ENCODE results near the gene NOS1AP.

The NOS1AP gene

DNA sequence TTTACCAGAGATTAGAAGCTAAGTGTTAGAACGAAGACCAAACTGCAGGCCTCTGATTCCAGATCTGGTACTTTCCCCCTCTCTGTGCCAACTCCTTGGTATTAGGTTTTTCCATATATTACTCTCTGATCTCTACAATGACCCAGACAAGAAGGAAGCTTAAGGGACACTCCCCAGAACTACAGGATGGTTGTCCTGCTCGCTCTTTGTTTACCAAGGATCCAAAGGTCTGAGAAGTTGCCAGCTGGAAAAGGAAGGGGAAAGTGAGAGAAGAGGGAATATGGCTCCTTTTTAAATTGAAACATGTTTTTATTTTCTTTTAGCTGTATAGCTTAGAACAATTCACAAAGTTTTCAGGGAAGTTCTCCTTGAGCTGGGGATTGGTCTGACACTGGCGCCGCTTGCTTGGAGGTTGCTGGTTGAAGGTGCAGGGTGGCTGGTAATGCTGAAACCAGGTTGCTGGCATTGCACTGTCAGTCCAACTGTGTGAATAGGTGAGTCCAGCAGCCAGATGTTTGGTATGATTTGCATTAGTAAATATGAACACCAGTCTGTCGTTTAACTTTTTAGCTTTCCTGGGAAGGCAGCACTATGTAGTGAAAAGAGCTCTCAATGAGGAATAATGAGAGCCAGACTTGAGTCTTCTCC is 89.3 kb downstream of the NOS1AP start:
- H2BK5ac ChIP-seq (ENCODE audit: low read length): no peak overlapping the region
- no peak overlapping the region for H4K8ac ChIP-seq (ENCODE audit: low read depth, low read length)
- H3K27ac ChIP-seq (ENCODE audit: low read depth, low read length): no peak overlapping the region
- H3K4me2 ChIP-seq (ENCODE audit: low read length): no peak overlapping the region
- no peaks in the 10 kb centered on the region for H3K36me3 ChIP-seq (ENCODE audit: control insufficient read depth, insufficient read depth, low read length)
- peaks cover 4% of the 10 kb centered on the region for H3K79me1 ChIP-seq (ENCODE audit: low read length)
- H3K4ac ChIP-seq (ENCODE audit: low read depth, low read length): no peak overlapping the region
- no peak overlapping the region for H4K5ac ChIP-seq (ENCODE audit: low read length)
- H3K23ac ChIP-seq (ENCODE audit: low read length): no peak overlapping the region
- no peak overlapping the region for H3K9ac ChIP-seq (ENCODE audit: low read length)
- no peak for DNase-seq
- H3K4me3 ChIP-seq (ENCODE audit: low read length): no peak overlapping the region
- H3K18ac ChIP-seq (ENCODE audit: low read length): no peak overlapping the region
- H2AK5ac ChIP-seq (ENCODE audit: low read length): no peak overlapping the region
- no CpG with 5 or more reads among the region's 5 CpGs for WGBS (ENCODE audit: extremely low coverage, insufficient coverage, low lambda C conversion rate)
- no peak overlapping the region for H2BK120ac ChIP-seq (ENCODE audit: low read depth, low read length)
- no peaks in the 10 kb centered on the region for H3K27me3 ChIP-seq (ENCODE audit: insufficient read depth, low read length, poor library complexity)
- H3K79me2 ChIP-seq (ENCODE audit: control insufficient read depth, insufficient read depth, low read length): no peaks in the 10 kb centered on the region
- H3K56ac ChIP-seq (ENCODE audit: low read length): no peak overlapping the region
- H2BK15ac ChIP-seq (replicated peaks; ENCODE audit: low read depth): no peak overlapping the region
- H3K4me1 ChIP-seq (ENCODE audit: control insufficient read depth, low read depth, low read length): no peaks in the 10 kb centered on the region

DNA sequence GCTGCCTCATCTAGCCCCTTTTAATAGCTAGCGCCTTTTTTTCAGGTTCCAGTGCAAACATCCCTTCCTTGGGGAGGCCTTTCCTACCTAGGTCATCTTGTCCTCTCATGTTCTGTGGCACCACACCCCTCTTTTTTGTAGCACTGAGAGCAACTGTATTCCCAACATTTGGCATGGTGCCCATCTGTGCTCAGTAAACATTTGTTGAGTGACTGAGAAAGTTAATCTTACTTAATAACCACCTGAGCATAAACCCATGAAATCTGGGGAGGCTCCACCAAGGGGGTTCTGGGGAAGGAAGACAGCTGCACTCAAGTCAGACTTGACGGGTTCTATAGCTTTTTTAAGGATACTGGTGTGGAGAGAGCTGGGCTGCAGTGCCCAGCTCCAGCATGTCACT is 90.0 kb downstream of the NOS1AP start:
- H3K4me3 ChIP-seq (ENCODE audit: low read length): no peak overlapping the region
- no peak overlapping the region for H3K23ac ChIP-seq (ENCODE audit: low read length)
- H3K4me1 ChIP-seq (ENCODE audit: control insufficient read depth, low read depth, low read length): no peaks in the 10 kb centered on the region
- no peak for DNase-seq
- H3K79me2 ChIP-seq (ENCODE audit: control insufficient read depth, insufficient read depth, low read length): no peaks in the 10 kb centered on the region
- H2AK5ac ChIP-seq (ENCODE audit: low read length): no peak overlapping the region
- no peaks in the 10 kb centered on the region for H3K27me3 ChIP-seq (ENCODE audit: insufficient read depth, low read length, poor library complexity)
- no peaks in the 10 kb centered on the region for H3K36me3 ChIP-seq (ENCODE audit: control insufficient read depth, insufficient read depth, low read length)
- no peak overlapping the region for H2BK120ac ChIP-seq (ENCODE audit: low read depth, low read length)
- no peak overlapping the region for H4K8ac ChIP-seq (ENCODE audit: low read depth, low read length)
- peaks cover 7% of the 10 kb centered on the region for H3K79me1 ChIP-seq (ENCODE audit: low read length)
- H4K5ac ChIP-seq (ENCODE audit: low read length): no peak overlapping the region
- no peak overlapping the region for H2BK15ac ChIP-seq (replicated peaks; ENCODE audit: low read depth)
- no peak overlapping the region for H3K4me2 ChIP-seq (ENCODE audit: low read length)
- H3K9ac ChIP-seq (ENCODE audit: low read length): no peak overlapping the region
- H3K4ac ChIP-seq (ENCODE audit: low read depth, low read length): no peak overlapping the region
- H3K27ac ChIP-seq (ENCODE audit: low read depth, low read length): no peak overlapping the region
- H2BK5ac ChIP-seq (ENCODE audit: low read length): no peak overlapping the region
- H3K56ac ChIP-seq (ENCODE audit: low read length): no peak overlapping the region
- no peak overlapping the region for H3K18ac ChIP-seq (ENCODE audit: low read length)
- WGBS (ENCODE audit: extremely low coverage, insufficient coverage, low lambda C conversion rate): no CpG with 5 or more reads among the region's 2 CpGs

DNA sequence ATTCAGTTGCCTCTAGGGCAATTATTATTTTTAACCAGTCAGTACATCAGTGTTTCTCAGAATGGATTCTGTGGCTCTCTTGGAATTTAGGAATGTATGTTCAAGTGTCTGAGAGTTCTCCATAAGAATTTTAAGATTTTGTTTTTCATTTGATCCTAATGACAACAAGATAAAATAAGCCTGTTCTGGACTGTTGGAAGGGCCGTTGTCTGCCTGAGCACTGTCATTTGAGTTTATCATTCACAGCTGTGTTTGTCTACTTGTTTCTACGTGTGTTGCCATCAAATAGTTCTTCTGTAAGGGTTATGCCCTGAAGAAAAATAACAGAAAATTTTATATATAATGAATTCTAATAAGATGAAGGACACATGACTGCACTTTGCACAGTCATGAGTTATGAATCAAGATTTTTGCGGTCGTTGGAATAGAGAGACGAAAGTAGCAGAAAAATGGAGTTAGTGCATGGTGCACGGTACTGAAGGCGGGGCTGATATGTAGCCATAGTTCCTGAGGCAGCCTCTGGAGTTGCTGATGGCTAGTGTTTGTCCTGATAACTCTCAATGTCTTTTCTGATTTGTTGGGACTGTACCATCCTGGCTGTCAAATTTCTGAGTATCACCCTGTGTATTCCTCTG is 92.5 kb downstream of the NOS1AP start:
- no peak overlapping the region for H2BK5ac ChIP-seq (ENCODE audit: low read length)
- no peak overlapping the region for H3K23ac ChIP-seq (ENCODE audit: low read length)
- H3K18ac ChIP-seq (ENCODE audit: low read length): no peak overlapping the region
- no peak for DNase-seq
- no peak overlapping the region for H3K4me3 ChIP-seq (ENCODE audit: low read length)
- H3K79me2 ChIP-seq (ENCODE audit: control insufficient read depth, insufficient read depth, low read length): peaks cover 2% of the 10 kb centered on the region
- no CpG with 5 or more reads among the region's 7 CpGs for WGBS (ENCODE audit: extremely low coverage, insufficient coverage, low lambda C conversion rate)
- H3K27me3 ChIP-seq (ENCODE audit: insufficient read depth, low read length, poor library complexity): no peaks in the 10 kb centered on the region
- H3K79me1 ChIP-seq (ENCODE audit: low read length): peaks cover 13% of the 10 kb centered on the region
- H3K4ac ChIP-seq (ENCODE audit: low read depth, low read length): no peak overlapping the region
- H3K27ac ChIP-seq (ENCODE audit: low read depth, low read length): no peak overlapping the region
- H2BK15ac ChIP-seq (replicated peaks; ENCODE audit: low read depth): no peak overlapping the region
- H3K9ac ChIP-seq (ENCODE audit: low read length): no peak overlapping the region
- no peak overlapping the region for H4K5ac ChIP-seq (ENCODE audit: low read length)
- H3K4me2 ChIP-seq (ENCODE audit: low read length): no peak overlapping the region
- H3K56ac ChIP-seq (ENCODE audit: low read length): no peak overlapping the region
- no peaks in the 10 kb centered on the region for H3K4me1 ChIP-seq (ENCODE audit: control insufficient read depth, low read depth, low read length)
- no peak overlapping the region for H2AK5ac ChIP-seq (ENCODE audit: low read length)
- no peak overlapping the region for H2BK120ac ChIP-seq (ENCODE audit: low read depth, low read length)
- no peak overlapping the region for H4K8ac ChIP-seq (ENCODE audit: low read depth, low read length)
- no peaks in the 10 kb centered on the region for H3K36me3 ChIP-seq (ENCODE audit: control insufficient read depth, insufficient read depth, low read length)

DNA sequence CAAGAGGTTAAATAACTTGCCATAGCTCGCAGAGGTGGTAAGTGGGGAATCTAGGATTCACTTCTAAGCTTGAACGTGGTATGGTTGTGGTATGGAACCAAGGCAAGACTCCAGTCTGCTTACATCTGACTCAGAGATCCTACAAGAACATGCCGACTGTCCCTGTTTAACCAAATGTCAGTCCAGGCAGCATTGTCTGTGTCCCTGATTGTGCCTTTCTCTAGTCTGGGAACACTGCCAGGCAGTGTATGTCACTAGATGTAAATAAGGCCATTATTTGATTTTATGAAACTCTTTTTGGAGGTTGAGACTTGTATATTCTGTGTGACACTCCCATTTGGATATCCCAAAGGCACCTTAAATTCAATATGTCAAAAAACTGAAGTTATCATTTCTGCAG is 96.0 kb downstream of the NOS1AP start:
- H3K4me3 ChIP-seq (ENCODE audit: low read length): no peak overlapping the region
- no peak overlapping the region for H4K8ac ChIP-seq (ENCODE audit: low read depth, low read length)
- no CpG with 5 or more reads among the region's 3 CpGs for WGBS (ENCODE audit: extremely low coverage, insufficient coverage, low lambda C conversion rate)
- H3K56ac ChIP-seq (ENCODE audit: low read length): no peak overlapping the region
- no peaks in the 10 kb centered on the region for H3K27me3 ChIP-seq (ENCODE audit: insufficient read depth, low read length, poor library complexity)
- no peak overlapping the region for H2BK15ac ChIP-seq (replicated peaks; ENCODE audit: low read depth)
- no peak overlapping the region for H4K5ac ChIP-seq (ENCODE audit: low read length)
- H3K79me1 ChIP-seq (ENCODE audit: low read length): peaks cover 11% of the 10 kb centered on the region
- no peak overlapping the region for H3K4me2 ChIP-seq (ENCODE audit: low read length)
- no peak overlapping the region for H2BK120ac ChIP-seq (ENCODE audit: low read depth, low read length)
- H2AK5ac ChIP-seq (ENCODE audit: low read length): no peak overlapping the region
- no peaks in the 10 kb centered on the region for H3K36me3 ChIP-seq (ENCODE audit: control insufficient read depth, insufficient read depth, low read length)
- no peak for DNase-seq
- no peak overlapping the region for H3K18ac ChIP-seq (ENCODE audit: low read length)
- no peak overlapping the region for H2BK5ac ChIP-seq (ENCODE audit: low read length)
- no peak overlapping the region for H3K4ac ChIP-seq (ENCODE audit: low read depth, low read length)
- peaks cover 2% of the 10 kb centered on the region for H3K79me2 ChIP-seq (ENCODE audit: control insufficient read depth, insufficient read depth, low read length)
- H3K27ac ChIP-seq (ENCODE audit: low read depth, low read length): no peak overlapping the region
- peaks cover 2% of the 10 kb centered on the region for H3K4me1 ChIP-seq (ENCODE audit: control insufficient read depth, low read depth, low read length)
- H3K9ac ChIP-seq (ENCODE audit: low read length): no peak overlapping the region
- H3K23ac ChIP-seq (ENCODE audit: low read length): no peak overlapping the region

DNA sequence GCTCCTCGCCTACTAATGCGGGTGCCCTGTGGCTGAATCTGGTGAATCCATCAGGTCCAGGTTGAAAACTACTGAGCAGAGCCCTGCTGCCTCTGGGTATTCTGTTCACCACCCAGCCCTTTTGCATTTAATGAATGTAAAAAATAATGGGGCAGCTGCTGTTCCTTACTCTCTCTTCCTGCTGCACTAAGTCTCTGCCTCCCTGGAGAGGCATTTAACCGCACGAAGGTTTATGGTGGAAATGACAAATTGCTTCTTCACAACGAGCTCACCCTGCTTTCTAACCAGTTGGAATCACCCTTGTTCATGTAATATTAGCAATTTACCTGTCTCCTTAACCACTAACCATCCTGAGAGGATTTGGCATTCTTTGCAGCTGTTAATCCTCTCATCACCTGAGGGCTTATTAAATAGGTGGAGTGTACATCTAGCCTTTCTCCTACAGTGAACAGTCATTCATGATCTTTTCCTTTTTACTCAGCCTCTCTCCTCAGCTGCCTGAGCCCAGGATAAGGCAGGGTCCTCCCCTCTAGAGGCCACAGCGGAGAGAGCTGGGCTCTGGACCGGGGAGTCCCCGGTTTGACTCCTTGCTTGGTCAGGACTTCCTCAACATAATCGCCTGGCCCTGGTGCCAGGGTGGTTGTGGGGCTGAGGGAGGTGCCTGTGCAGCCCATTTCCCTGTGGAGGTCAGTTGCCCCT is 97.6 kb downstream of the NOS1AP start:
- H3K27me3 ChIP-seq (ENCODE audit: insufficient read depth, low read length, poor library complexity): no peaks in the 10 kb centered on the region
- H3K4me1 ChIP-seq (ENCODE audit: control insufficient read depth, low read depth, low read length): peaks cover 2% of the 10 kb centered on the region
- no peak overlapping the region for H4K5ac ChIP-seq (ENCODE audit: low read length)
- H2BK120ac ChIP-seq (ENCODE audit: low read depth, low read length): no peak overlapping the region
- H3K4me3 ChIP-seq (ENCODE audit: low read length): no peak overlapping the region
- H3K4me2 ChIP-seq (ENCODE audit: low read length): no peak overlapping the region
- H3K4ac ChIP-seq (ENCODE audit: low read depth, low read length): no peak overlapping the region
- H2BK15ac ChIP-seq (replicated peaks; ENCODE audit: low read depth): no peak overlapping the region
- H3K79me1 ChIP-seq (ENCODE audit: low read length): peaks cover 11% of the 10 kb centered on the region
- no peak for DNase-seq
- H3K27ac ChIP-seq (ENCODE audit: low read depth, low read length): no peak overlapping the region
- H2BK5ac ChIP-seq (ENCODE audit: low read length): no peak overlapping the region
- H3K18ac ChIP-seq (ENCODE audit: low read length): no peak overlapping the region
- no peak overlapping the region for H3K23ac ChIP-seq (ENCODE audit: low read length)
- WGBS (ENCODE audit: extremely low coverage, insufficient coverage, low lambda C conversion rate): no CpG with 5 or more reads among the region's 9 CpGs
- H3K36me3 ChIP-seq (ENCODE audit: control insufficient read depth, insufficient read depth, low read length): no peaks in the 10 kb centered on the region
- no peak overlapping the region for H3K56ac ChIP-seq (ENCODE audit: low read length)
- no peak overlapping the region for H4K8ac ChIP-seq (ENCODE audit: low read depth, low read length)
- H2AK5ac ChIP-seq (ENCODE audit: low read length): no peak overlapping the region
- no peak overlapping the region for H3K9ac ChIP-seq (ENCODE audit: low read length)
- peaks cover 2% of the 10 kb centered on the region for H3K79me2 ChIP-seq (ENCODE audit: control insufficient read depth, insufficient read depth, low read length)
